Liver (tissue), 9 donors: Measurements from ENCODE around the gene DAPK1. TPM values are rescaled to one million over a fixed set of nuclear protein-coding genes. Genes with fewer than 3 reads are reported as not detected.

Source experiments
- DNase-seq: peaks from one replicate; pipeline ENCODE4 v3.0.0-alpha.2; 2017; ENCODE audit warnings: low spot score
- H3K27ac ChIP-seq, 2 donors: one replicate each; pipeline ENCODE4 v1.7.0; 2013; ENCODE audit warnings: inconsistent platforms in 2 of 2, low read length in 2 of 2, control low read depth in 1 of 2, low read depth in 1 of 2, mild to moderate bottlenecking in 1 of 2
- H3K27me3 ChIP-seq, 4 donors: one replicate each; pipeline versions ENCODE4 v1.6.1 to v1.7.0; 2013; ENCODE audit warnings: low read length in 3 of 4, inconsistent platforms in 1 of 4, mild to moderate bottlenecking in 1 of 4, moderate library complexity in 1 of 4; ENCODE audit not compliant: control insufficient read depth in 4 of 4, insufficient read depth in 4 of 4
- H3K36me3 ChIP-seq, 4 donors: one replicate each; pipeline versions ENCODE4 v1.6.1 to v1.7.0; 2013; ENCODE audit warnings: low read length in 3 of 4, mild to moderate bottlenecking in 3 of 4, low read depth in 1 of 4, moderate library complexity in 1 of 4; ENCODE audit not compliant: control insufficient read depth in 4 of 4, insufficient read depth in 3 of 4
- H3K4me1 ChIP-seq, 4 donors: one replicate each; pipeline versions ENCODE4 v1.6.1 to v1.7.0; 2013; ENCODE audit warnings: low read length in 3 of 4, mild to moderate bottlenecking in 3 of 4, moderate library complexity in 1 of 4; ENCODE audit not compliant: control insufficient read depth in 4 of 4, insufficient read depth in 4 of 4
- H3K4me3 ChIP-seq, 3 donors: one replicate each; pipeline versions ENCODE4 v1.6.1 to v1.7.0; 2013; ENCODE audit warnings: low read length in 3 of 3, control low read depth in 1 of 3, low read depth in 1 of 3, mild to moderate bottlenecking in 1 of 3
- H3K9ac ChIP-seq, 2 donors: one replicate each; pipeline ENCODE4 v1.7.0; 2013; ENCODE audit warnings: low read length in 2 of 2, mild to moderate bottlenecking in 2 of 2, moderate library complexity in 2 of 2, control low read depth in 1 of 2, low read depth in 1 of 2
- H3K9me3 ChIP-seq, 4 donors: one replicate each; pipeline versions ENCODE4 v1.6.1 to v1.7.0; 2013; ENCODE audit warnings: low read length in 3 of 4; ENCODE audit not compliant: control insufficient read depth in 4 of 4
- CTCF ChIP-seq: fragments of 150-350 bp; IDR thresholded peaks from 2 replicates; pipeline ENCODE4 v1.5.1; 2017; ENCODE audit warnings: improper control_type of control experiment, low read depth, low read length; ENCODE audit not compliant: missing input control
- EGR1 ChIP-seq, 2 donors: IDR thresholded peaks; 2 replicates each; pipeline ENCODE4 v1.6.1; 2016 to 2018; ENCODE audit warnings: antibody characterized with exemption in 2 of 2, low read depth in 2 of 2
- FOXA1 ChIP-seq: IDR thresholded peaks from 2 replicates; pipeline ENCODE4 v1.6.1; 2016; ENCODE audit warnings: antibody characterized with exemption
- FOXA2 ChIP-seq: IDR thresholded peaks from 2 replicates; pipeline ENCODE4 v1.6.1; 2016; ENCODE audit warnings: antibody characterized with exemption
- HNF4A ChIP-seq, 2 donors: conservative IDR thresholded peaks; 2 replicates each; pipeline ENCODE4 v1.6.1; 2016; ENCODE audit warnings: antibody characterized with exemption in 2 of 2, mild to moderate bottlenecking in 2 of 2
- HNF4G ChIP-seq: IDR thresholded peaks from 2 replicates; pipeline ENCODE4 v1.6.1; 2016; ENCODE audit warnings: antibody characterized with exemption
- JUND ChIP-seq, 2 donors: IDR thresholded peaks; 2 replicates each; pipeline ENCODE4 v1.6.1; 2016; ENCODE audit warnings: antibody characterized with exemption in 2 of 2
- MAX ChIP-seq: IDR thresholded peaks from 2 replicates; pipeline ENCODE4 v1.6.1; 2016; ENCODE audit warnings: antibody characterized with exemption
- NR2F2 ChIP-seq: IDR thresholded peaks from 2 replicates; pipeline ENCODE4 v1.6.1; 2016; ENCODE audit warnings: antibody characterized with exemption
- RAD21 ChIP-seq, 2 donors: IDR thresholded peaks; 2 replicates each; pipeline ENCODE4 v1.6.1; 2016; ENCODE audit warnings: antibody characterized with exemption in 2 of 2, mild to moderate bottlenecking in 2 of 2
- SP1 ChIP-seq: IDR thresholded peaks from 2 replicates; pipeline ENCODE4 v1.6.1; 2018; ENCODE audit warnings: antibody characterized with exemption, mild to moderate bottlenecking
- TAF1 ChIP-seq: conservative IDR thresholded peaks from 2 replicates; pipeline ENCODE4 v1.6.1; 2016; ENCODE audit warnings: antibody characterized with exemption, mild to moderate bottlenecking
- YY1 ChIP-seq: IDR thresholded peaks from 2 replicates; pipeline ENCODE4 v1.6.1; 2016; ENCODE audit warnings: antibody characterized with exemption, mild to moderate bottlenecking
- WGBS: extraction: QIAGEN DNeasy Blood & Tissue Kit; methylation state at CpG from one replicate; pipeline ENCODE4 v1.1.7; 2013; 5-methylcytosine and 5-hydroxymethylcytosine counted together
- polyA plus RNA-seq, 2 donors: library from polyadenylated mRNA; stranded (reverse) in 1 of 2; unstranded in 1 of 2; fragments of 200-250 nt in 1 of 2; fragments of >200 nt in 1 of 2; fragmentation: Nextera tagmentation in 1 of 2; extraction: Ambion mirVana in 1 of 2; gene quantifications; one replicate each; pipeline versions ENCODE4 v1.2.1 to v1.2.3, GENCODE V29; 2013 to 2015
- total RNA-seq, 2 donors: library from RNA; depleted of rRNA; stranded (reverse); fragments of >200 nt; gene quantifications; one replicate each; pipeline ENCODE4 v1.2.3, GENCODE V29; 2014
- TF ChIP-seq, protein P1 (sequence below): IDR thresholded peaks from 2 replicates; pipeline ENCODE4 v1.6.1; 2016; ENCODE audit warnings: antibody characterized with exemption
- TF ChIP-seq, protein P2 (sequence below): IDR thresholded peaks from 2 replicates; pipeline ENCODE4 v1.6.1; 2016; ENCODE audit warnings: antibody characterized with exemption
- donor health status: healthy.
- donor health status: healthy.
- donor health status: healthy.
- donor health status: healthy.
- donor health status: healthy.

Gene DAPK1
- total and polyA plus RNA-seq, 4 donors: 14.0 to 40.8 (median 21.8) TPM

DNA sequence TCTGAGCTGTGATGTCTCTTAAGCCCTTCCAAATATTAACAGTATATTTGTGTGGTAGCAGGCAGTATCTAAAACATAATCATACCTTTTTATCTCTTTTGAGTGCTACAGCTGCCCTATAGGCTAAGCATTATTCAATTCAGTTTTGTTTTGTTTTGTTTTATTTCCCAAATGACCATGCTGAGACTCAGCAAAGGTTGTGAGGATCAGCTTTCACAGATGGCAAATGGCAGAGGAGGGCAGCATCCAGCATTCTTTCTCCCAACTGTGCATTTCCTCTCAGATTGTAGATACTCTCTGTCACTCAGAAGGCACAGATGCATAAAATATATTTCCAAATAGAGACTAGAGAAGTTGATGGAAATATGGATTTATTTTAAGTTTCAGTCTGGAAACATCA is 90.7 kb downstream of the DAPK1 start:
- Histone ChIP-seq H3K27me3 (no peaks in the 10 kb centered on the region), H3K9ac (no peak overlapping the region), H3K27ac (no peak overlapping the region), H3K4me3 (no peak overlapping the region), H3K36me3 (no peaks in the 10 kb centered on the region), H3K9me3 (no peaks in the 10 kb centered on the region), H3K4me1 (peaks cover 10 to 51% (median 34%) of the 10 kb centered on the region in 4 donors)
- TF ChIP-seq MAX: no peak
- no peak for TF ChIP-seq HNF4G
- TF ChIP-seq, protein P1, sequence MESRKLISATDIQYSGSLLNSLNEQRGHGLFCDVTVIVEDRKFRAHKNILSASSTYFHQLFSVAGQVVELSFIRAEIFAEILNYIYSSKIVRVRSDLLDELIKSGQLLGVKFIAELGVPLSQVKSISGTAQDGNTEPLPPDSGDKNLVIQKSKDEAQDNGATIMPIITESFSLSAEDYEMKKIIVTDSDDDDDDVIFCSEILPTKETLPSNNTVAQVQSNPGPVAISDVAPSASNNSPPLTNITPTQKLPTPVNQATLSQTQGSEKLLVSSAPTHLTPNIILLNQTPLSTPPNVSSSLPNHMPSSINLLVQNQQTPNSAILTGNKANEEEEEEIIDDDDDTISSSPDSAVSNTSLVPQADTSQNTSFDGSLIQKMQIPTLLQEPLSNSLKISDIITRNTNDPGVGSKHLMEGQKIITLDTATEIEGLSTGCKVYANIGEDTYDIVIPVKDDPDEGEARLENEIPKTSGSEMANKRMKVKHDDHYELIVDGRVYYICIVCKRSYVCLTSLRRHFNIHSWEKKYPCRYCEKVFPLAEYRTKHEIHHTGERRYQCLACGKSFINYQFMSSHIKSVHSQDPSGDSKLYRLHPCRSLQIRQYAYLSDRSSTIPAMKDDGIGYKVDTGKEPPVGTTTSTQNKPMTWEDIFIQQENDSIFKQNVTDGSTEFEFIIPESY: no peak
- TF ChIP-seq SP1: no peak
- no peak for TF ChIP-seq TAF1
- no peak for TF ChIP-seq RAD21 (IDR thresholded peaks at IDR 0.05)
- no peak for TF ChIP-seq NR2F2
- TF ChIP-seq FOXA1: no peak
- no peak for TF ChIP-seq CTCF
- DNase-seq: no peak

GRCh38 chr9:87590996-87591395 is 93.3 kb downstream of the DAPK1 start:
- no peak for DNase-seq
- H3K9me3 ChIP-seq: no peaks in the 10 kb centered on the region
- H3K36me3 ChIP-seq: no peaks in the 10 kb centered on the region
- no peak overlapping the region for H3K9ac ChIP-seq
- WGBS: 93% methylated on average over 2 of the region's 2 CpGs
- TF ChIP-seq FOXA1: no peak
- TF ChIP-seq MAX: no peak
- TF ChIP-seq, protein P2, sequence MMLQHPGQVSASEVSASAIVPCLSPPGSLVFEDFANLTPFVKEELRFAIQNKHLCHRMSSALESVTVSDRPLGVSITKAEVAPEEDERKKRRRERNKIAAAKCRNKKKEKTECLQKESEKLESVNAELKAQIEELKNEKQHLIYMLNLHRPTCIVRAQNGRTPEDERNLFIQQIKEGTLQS: no peak
- TF ChIP-seq CTCF: no peak
- TF ChIP-seq TAF1: no peak
- no peak for TF ChIP-seq YY1
- TF ChIP-seq JUND (IDR thresholded peaks at IDR 0.05): no peak
- TF ChIP-seq HNF4A (conservative IDR thresholded peaks at IDR 0.05): no peak
- TF ChIP-seq SP1: no peak
- TF ChIP-seq FOXA2: no peak
- no peak for TF ChIP-seq EGR1 (IDR thresholded peaks at IDR 0.05; ENCODE audit: low read depth in 2 of 2)
- no peak overlapping the region for H3K27ac ChIP-seq
- H3K27me3 ChIP-seq: no peaks in the 10 kb centered on the region
- H3K4me3 ChIP-seq: no peak overlapping the region
- peaks cover 12 to 63% (median 32%) of the 10 kb centered on the region in 4 donors for H3K4me1 ChIP-seq
